Gastrocnemius medialis (tissue), 4 donors: Measurements from ENCODE around the gene CTNNA2.

ENCODE experiments used
- POLR2A ChIP-seq, 2 donors: fragments of 450-650 bp; IDR thresholded peaks; one replicate each; pipeline ENCODE4 v1.6.1; 2017; ENCODE audit warnings: antibody characterized with exemption in 2 of 2, mild to moderate bottlenecking in 2 of 2, moderate library complexity in 2 of 2
- TF ChIP-seq, protein P1 (sequence below), 5 experiments: fragments of 450-650 bp in 3 of 5; fragments of 200-600 bp in 2 of 5; sonication (generic) in 2 of 5; IDR thresholded peaks in 4 of 5; conservative IDR thresholded peaks in 1 of 5; 1 replicate in 4 of 5; 2 replicates in 1 of 5; pipeline ENCODE4 v1.5.1; 2016 to 2019; ENCODE audit warnings: antibody characterized with exemption in 5 of 5, mild to moderate bottlenecking in 3 of 5, moderate library complexity in 3 of 5

DNA sequence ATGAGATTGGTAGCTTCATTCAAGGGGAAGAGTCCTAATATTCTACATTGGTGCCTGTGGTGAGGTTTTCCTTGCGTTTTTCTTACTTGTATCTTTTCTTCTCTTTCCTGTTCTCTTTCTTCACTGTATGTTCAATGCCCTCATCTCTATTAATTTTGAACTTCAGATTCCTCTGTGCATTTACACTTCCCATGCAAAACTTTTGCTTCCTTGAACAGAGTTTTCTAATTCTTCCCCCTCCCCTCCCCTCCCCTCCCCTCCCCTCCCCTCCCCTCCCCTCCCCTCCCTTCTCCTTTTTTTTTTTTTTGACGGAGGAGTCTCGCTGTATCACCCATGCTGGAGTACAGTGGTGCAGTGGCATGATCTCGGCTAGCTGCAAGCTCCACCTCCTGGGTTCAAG, 403.4 kb downstream of the CTNNA2 start:
- TF ChIP-seq, protein P1, sequence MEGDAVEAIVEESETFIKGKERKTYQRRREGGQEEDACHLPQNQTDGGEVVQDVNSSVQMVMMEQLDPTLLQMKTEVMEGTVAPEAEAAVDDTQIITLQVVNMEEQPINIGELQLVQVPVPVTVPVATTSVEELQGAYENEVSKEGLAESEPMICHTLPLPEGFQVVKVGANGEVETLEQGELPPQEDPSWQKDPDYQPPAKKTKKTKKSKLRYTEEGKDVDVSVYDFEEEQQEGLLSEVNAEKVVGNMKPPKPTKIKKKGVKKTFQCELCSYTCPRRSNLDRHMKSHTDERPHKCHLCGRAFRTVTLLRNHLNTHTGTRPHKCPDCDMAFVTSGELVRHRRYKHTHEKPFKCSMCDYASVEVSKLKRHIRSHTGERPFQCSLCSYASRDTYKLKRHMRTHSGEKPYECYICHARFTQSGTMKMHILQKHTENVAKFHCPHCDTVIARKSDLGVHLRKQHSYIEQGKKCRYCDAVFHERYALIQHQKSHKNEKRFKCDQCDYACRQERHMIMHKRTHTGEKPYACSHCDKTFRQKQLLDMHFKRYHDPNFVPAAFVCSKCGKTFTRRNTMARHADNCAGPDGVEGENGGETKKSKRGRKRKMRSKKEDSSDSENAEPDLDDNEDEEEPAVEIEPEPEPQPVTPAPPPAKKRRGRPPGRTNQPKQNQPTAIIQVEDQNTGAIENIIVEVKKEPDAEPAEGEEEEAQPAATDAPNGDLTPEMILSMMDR (IDR thresholded peaks at IDR 0.05 in 4 of 5, conservative IDR thresholded peaks at IDR 0.05 in 1 of 5), result no peak
- no peak for TF ChIP-seq POLR2A (IDR thresholded peaks at IDR 0.05)
